H1 (cell line): ENCODE measurements around the gene PLCB1. TPM values are rescaled to one million over a fixed set of nuclear protein-coding genes. Genes with fewer than 3 reads are reported as not detected.

Source experiments
- CTCF ChIA-PET: fragments of 300-600 bp; sonication (Branson Sonifier 250); formaldehyde crosslinking; loops from one replicate; lab custom pipeline; 2021; ENCODE audit not compliant: partially characterized antibody; lab: Charles Lee
- POLR2A ChIA-PET: fragments of 300-600 bp; sonication (Branson Sonifier 250); formaldehyde crosslinking; loops from one replicate; lab custom pipeline; 2021; ENCODE audit warnings: inconsistent platforms; ENCODE audit not compliant: partially characterized antibody; lab: Charles Lee
- DNase-seq, 2 experiments: peaks; one replicate each; pipeline versions ENCODE4 v3.0.0 to v3.0.0-alpha.2; 2010 to 2022; ENCODE audit warnings: low spot score in 2 of 2, low read depth in 1 of 2, mixed read lengths in 1 of 2
- FAIRE-seq: peaks from 2 replicates; lab custom pipeline; 2011; peaks lifted over from hg19 to GRCh38; lab: Jason Lieb, UNC
- H2AFZ ChIP-seq: 2 replicates; pipeline ENCODE4 v1.8.1; 2012; ENCODE audit warnings: low read length, inconsistent platforms
- H2AK5ac ChIP-seq: 2 replicates; pipeline ENCODE4 v1.6.1; 2013; ENCODE audit warnings: low read depth, low read length
- H2BK120ac ChIP-seq: replicated peaks from 2 replicates; pipeline ENCODE3; 2013; ENCODE audit warnings: low read depth, low read length, inconsistent platforms
- H2BK12ac ChIP-seq: 2 replicates; pipeline ENCODE4 v1.6.1; 2013; ENCODE audit warnings: low read depth, low read length
- H2BK15ac ChIP-seq: 2 replicates; pipeline ENCODE4 v1.6.1; 2013; ENCODE audit warnings: low read length
- H2BK20ac ChIP-seq: 2 replicates; pipeline ENCODE4 v1.6.1; 2013; ENCODE audit warnings: low read length
- H2BK5ac ChIP-seq: 2 replicates; pipeline ENCODE4 v1.6.1; 2013; ENCODE audit warnings: low read depth, low read length
- H3K14ac ChIP-seq: 2 replicates; pipeline ENCODE4 v1.6.1; 2013; ENCODE audit warnings: inconsistent platforms; ENCODE audit not compliant: insufficient read length
- H3K18ac ChIP-seq: 2 replicates; pipeline ENCODE4 v1.6.1; 2013; ENCODE audit warnings: low read length; ENCODE audit errors: extremely low read depth
- H3K23ac ChIP-seq: 2 replicates; pipeline ENCODE4 v1.6.1; 2013; ENCODE audit warnings: inconsistent platforms; ENCODE audit not compliant: insufficient read length
- H3K23me2 ChIP-seq: 2 replicates; pipeline ENCODE4 v1.6.1; 2013; ENCODE audit warnings: low read depth, low read length
- H3K27ac ChIP-seq: 2 replicates; pipeline ENCODE4 v1.6.1; 2011; ENCODE audit warnings: low read depth, low read length, inconsistent platforms
- H3K27me3 ChIP-seq, 4 experiments: replicated peaks in 1 of 4; 1 replicate in 1 of 4; 2 replicates in 3 of 4; pipeline versions ENCODE4 v1.6.1 to v1.8.1; 2011 to 2013; ENCODE audit warnings: low read length in 3 of 4, mild to moderate bottlenecking in 3 of 4, inconsistent platforms in 2 of 4, mixed read lengths in 2 of 4, moderate library complexity in 1 of 4; ENCODE audit not compliant: control insufficient read depth in 3 of 4, insufficient read depth in 3 of 4; ENCODE audit errors: extremely low read depth in 1 of 4
- H3K36me3 ChIP-seq, 4 experiments: 2 replicates each; pipeline versions ENCODE4 v1.6.1 to v1.8.1; 2011 to 2013; ENCODE audit warnings: mild to moderate bottlenecking in 4 of 4, low read length in 3 of 4, moderate library complexity in 2 of 4, control low read depth in 1 of 4, inconsistent platforms in 1 of 4; ENCODE audit not compliant: insufficient read depth in 4 of 4, control insufficient read depth in 2 of 4
- H3K4ac ChIP-seq: replicated peaks from 2 replicates; pipeline ENCODE3; 2013; ENCODE audit warnings: low read length, low read depth, mixed read lengths, inconsistent platforms; ENCODE audit not compliant: insufficient read length
- H3K4me1 ChIP-seq, 4 experiments: replicated peaks in 1 of 4; 1 replicate in 1 of 4; 2 replicates in 3 of 4; pipeline versions ENCODE4 v1.6.1 to v1.8.1; 2011 to 2013; ENCODE audit warnings: low read length in 3 of 4, inconsistent platforms in 2 of 4, mixed read lengths in 1 of 4; ENCODE audit not compliant: insufficient read depth in 4 of 4, control insufficient read depth in 3 of 4
- H3K4me2 ChIP-seq, 2 experiments: 2 replicates each; pipeline versions ENCODE4 v1.6.1 to v1.8.1; 2011 to 2013; ENCODE audit warnings: low read depth in 2 of 2, low read length in 2 of 2, control low read depth in 1 of 2, inconsistent platforms in 1 of 2, mild to moderate bottlenecking in 1 of 2; ENCODE audit not compliant: insufficient read depth in 1 of 2
- H3K4me3 ChIP-seq, 4 experiments: fragments of 200-600, 300-600 bp in 1 of 4; sonication (generic), shearing (Covaris generic), sonication (Bioruptor Twin) in 1 of 4; 2 replicates each; pipeline versions ENCODE4 v1.5.1 to v1.8.1; 2011 to 2016; ENCODE audit warnings: low read length in 4 of 4, low read depth in 3 of 4, control low read depth in 2 of 4, inconsistent platforms in 2 of 4, mild to moderate bottlenecking in 2 of 4, mixed read lengths in 1 of 4, moderate library complexity in 1 of 4; ENCODE audit not compliant: insufficient read depth in 2 of 4; ENCODE audit errors: extremely low read depth in 1 of 4
- H3K56ac ChIP-seq: replicated peaks from 2 replicates; pipeline ENCODE3; 2013; ENCODE audit warnings: low read depth, mild to moderate bottlenecking, mixed read lengths, low read length, inconsistent platforms; ENCODE audit not compliant: insufficient read length
- H3K79me1 ChIP-seq: 2 replicates; pipeline ENCODE4 v1.6.1; 2013; ENCODE audit warnings: low read depth, low read length, control low read depth
- H3K79me2 ChIP-seq, 2 experiments: 2 replicates each; pipeline versions ENCODE4 v1.6.1 to v1.8.1; 2012 to 2013; ENCODE audit warnings: low read length in 2 of 2, mild to moderate bottlenecking in 2 of 2, inconsistent platforms in 1 of 2; ENCODE audit not compliant: insufficient read depth in 2 of 2, control insufficient read depth in 1 of 2
- H3K9ac ChIP-seq, 4 experiments: replicated peaks in 1 of 4; 1 replicate in 1 of 4; 2 replicates in 3 of 4; pipeline versions ENCODE4 v1.6.1 to v1.8.1; 2011 to 2013; ENCODE audit warnings: low read depth in 3 of 4, low read length in 3 of 4, control low read depth in 2 of 4, mild to moderate bottlenecking in 2 of 4, moderate library complexity in 2 of 4, inconsistent platforms in 1 of 4; ENCODE audit errors: extremely low read depth in 1 of 4
- H3K9me3 ChIP-seq, 2 experiments: 2 replicates each; pipeline versions ENCODE4 v1.6.1 to v1.8.1; 2012 to 2013; ENCODE audit warnings: mild to moderate bottlenecking in 2 of 2, moderate library complexity in 2 of 2, control low read depth in 1 of 2, inconsistent platforms in 1 of 2, low read depth in 1 of 2, low read length in 1 of 2, mixed read lengths in 1 of 2; ENCODE audit not compliant: insufficient read depth in 2 of 2
- H4K20me1 ChIP-seq, 2 experiments: replicated peaks in 1 of 2; 2 replicates each; pipeline versions ENCODE3 to v1.8.1; 2011 to 2013; ENCODE audit warnings: inconsistent platforms in 2 of 2, low read length in 2 of 2, mild to moderate bottlenecking in 1 of 2; ENCODE audit not compliant: insufficient read depth in 2 of 2, control insufficient read depth in 1 of 2
- H4K5ac ChIP-seq: 2 replicates; pipeline ENCODE4 v1.6.1; 2013; ENCODE audit warnings: low read length, low read depth, mixed read lengths, inconsistent platforms; ENCODE audit not compliant: insufficient read length
- H4K8ac ChIP-seq: 2 replicates; pipeline ENCODE4 v1.8.0; 2013; ENCODE audit warnings: mild to moderate bottlenecking, moderate library complexity, low read length, inconsistent platforms; ENCODE audit not compliant: insufficient read depth; ENCODE audit errors: extremely low read depth
- H4K91ac ChIP-seq: replicated peaks from 2 replicates; pipeline ENCODE3; 2013; ENCODE audit warnings: low read length, mixed read lengths, inconsistent platforms; ENCODE audit not compliant: insufficient read length
- MAFK ChIP-seq: IDR thresholded peaks from 2 replicates; pipeline ENCODE4 v1.6.1; 2012; ENCODE audit warnings: low read depth, mild to moderate bottlenecking, improper control_type of control experiment, low read length
- SIX5 ChIP-seq: IDR thresholded peaks from 2 replicates; pipeline ENCODE4 v1.6.1; 2011; ENCODE audit warnings: mild to moderate bottlenecking, low read depth, low read length
- polyA plus RNA-seq, 7 experiments: library from polyadenylated mRNA; depleted of rRNA in 3 of 7; stranded (reverse) in 5 of 7; unstranded in 2 of 7; fragments of >200 nt in 5 of 7; fragments of 200-250 nt in 2 of 7; gene quantifications; 1 replicate in 5 of 7; 2 replicates in 1 of 7; 4 replicates in 1 of 7; pipeline versions ENCODE4 v1.2.1 to v1.2.3, GENCODE V29; 2011 to 2013; ENCODE audit warnings: missing spikeins in 2 of 7, mixed read lengths in 2 of 7
- total RNA-seq: library from RNA; stranded (reverse); fragmentation: NEBNext Ultra II Directional; extraction: Animal tissue kit (Norgen Biotek cat#: 25700); gene quantifications from 2 replicates; pipeline ENCODE4 v1.2.1, GENCODE V29; 2021

Gene PLCB1
- total and polyA plus RNA-seq, 2 of the 8 experiments (the other 6 are each of a cell fraction or from before 2014, with no cell fraction given) = 2.6 to 9.1 TPM

- no peak overlapping the region for H3K23ac ChIP-seq
- no peak overlapping the region for H3K9ac ChIP-seq
- CTCF ChIA-PET = interaction anchor here (1.1 kb wide), 1 partner anchor 9 kb away, joined by 3 read pairs; no protein-coding TSS in a partner anchor
- no peaks in the 10 kb centered on the region for H4K20me1 ChIP-seq
- no peaks in the 10 kb centered on the region for H3K23me2 ChIP-seq
- H2AK5ac ChIP-seq = no peak overlapping the region
- H3K27ac ChIP-seq = no peak overlapping the region
- no peak overlapping the region for H2AFZ ChIP-seq
- H4K91ac ChIP-seq = no peak overlapping the region
- no peak overlapping the region for H2BK12ac ChIP-seq
- H3K18ac ChIP-seq = no peak overlapping the region
- no peak overlapping the region for H3K14ac ChIP-seq
- H3K36me3 ChIP-seq = no peaks in the 10 kb centered on the region
- no peak overlapping the region for H2BK120ac ChIP-seq
- DNase-seq = no peak
- no peaks in the 10 kb centered on the region; a peak in 1 of 7 replicates for H3K27me3 ChIP-seq
- POLR2A ChIA-PET = no interaction called here
- H4K5ac ChIP-seq = no peak overlapping the region
- no peak for FAIRE-seq
- peaks cover 11 to 12% of the 10 kb centered on the region in 2 experiments; a peak in 3 of 4 replicates for H3K9me3 ChIP-seq
- no peak overlapping the region for H3K4me2 ChIP-seq
- no peaks in the 10 kb centered on the region for H3K79me1 ChIP-seq
- H3K56ac ChIP-seq = no peak overlapping the region
- H2BK5ac ChIP-seq = no peak overlapping the region
- no peak overlapping the region for H2BK20ac ChIP-seq
- H3K4me1 ChIP-seq = peaks cover 0 to 6% (median 0%) of the 10 kb centered on the region in 4 experiments; a peak in 2 of 7 replicates
- H4K8ac ChIP-seq = no peak overlapping the region
- no peak overlapping the region for H3K4ac ChIP-seq
- no peak overlapping the region for H2BK15ac ChIP-seq
- H3K79me2 ChIP-seq = no peaks in the 10 kb centered on the region
- TF ChIP-seq SIX5 (no peak), MAFK (peak; percentile 64; the same call in 1 of the 2 replicates)
- no peak overlapping the region for H3K4me3 ChIP-seq
Observed at GRCh38 chr20:8898823-8899222, 766.8 kb downstream of the PLCB1 start.
